ENCODE data around the gene CNPY3. TPM values are rescaled to one million over a fixed set of nuclear protein-coding genes. Genes with fewer than 3 reads are reported as not detected.

CNPY3 gene
- total RNA-seq, 2 experiments from 2014 or later = 37.6 to 41.0 TPM

DNA sequence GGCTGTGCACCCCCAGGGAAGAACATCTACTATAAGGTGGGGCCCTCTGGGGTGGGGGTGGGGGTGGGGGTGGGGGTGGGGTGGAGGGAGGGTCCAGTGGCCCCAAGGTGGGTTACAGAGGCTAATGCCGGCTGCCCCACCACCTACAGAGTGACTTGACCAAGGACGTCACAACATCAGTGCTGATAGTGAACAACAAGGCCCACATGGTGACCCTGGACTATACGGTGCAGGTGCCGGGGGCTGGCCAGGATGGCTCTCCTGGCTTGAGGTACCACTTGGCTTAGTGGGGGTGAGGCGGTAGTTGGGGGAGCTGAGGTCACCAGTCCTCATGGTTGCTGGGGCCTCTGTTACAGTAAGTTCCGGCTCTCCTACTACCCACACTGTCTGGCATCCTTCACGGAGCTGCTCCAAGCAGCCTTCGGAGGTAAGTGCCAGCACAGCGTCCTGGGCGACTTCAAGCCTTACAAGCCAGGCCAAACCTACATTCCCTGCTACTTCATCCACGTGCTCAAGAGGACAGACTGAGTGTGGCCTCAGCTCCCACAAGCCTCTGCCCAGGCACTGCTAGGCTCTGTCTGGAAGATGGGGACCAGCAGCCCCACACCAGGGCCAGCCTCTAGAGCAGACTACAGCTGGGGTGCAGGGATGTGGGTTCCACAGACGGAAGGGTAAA, 34.0 kb downstream of the CNPY3 start:
- CTCF ChIA-PET = interaction anchor here (0.5 to 2.0 kb wide), 3 partner anchors 16 to 53 kb away, joined by 3 to 6 read pairs (median 3); partner anchors contain the start of gene PEX6
- intact Hi-C loops (cut with micrococcal nuclease) = no loop called here
- DNase-seq = no peak
- H3K36me3 Mint-ChIP-seq (ENCODE audit: low read depth) = peaks cover 15% of the 10 kb centered on the region
- H3K27me3 Mint-ChIP-seq (ENCODE audit: low read depth) = no peaks in the 10 kb centered on the region
- H3K4me3 Mint-ChIP-seq = no peak overlapping the region
- no peak overlapping the region for H3K27ac Mint-ChIP-seq
- peaks cover 20% of the 10 kb centered on the region for H3K4me1 Mint-ChIP-seq (ENCODE audit: low read depth)
- H3K9me3 Mint-ChIP-seq = no peaks in the 10 kb centered on the region

DNA sequence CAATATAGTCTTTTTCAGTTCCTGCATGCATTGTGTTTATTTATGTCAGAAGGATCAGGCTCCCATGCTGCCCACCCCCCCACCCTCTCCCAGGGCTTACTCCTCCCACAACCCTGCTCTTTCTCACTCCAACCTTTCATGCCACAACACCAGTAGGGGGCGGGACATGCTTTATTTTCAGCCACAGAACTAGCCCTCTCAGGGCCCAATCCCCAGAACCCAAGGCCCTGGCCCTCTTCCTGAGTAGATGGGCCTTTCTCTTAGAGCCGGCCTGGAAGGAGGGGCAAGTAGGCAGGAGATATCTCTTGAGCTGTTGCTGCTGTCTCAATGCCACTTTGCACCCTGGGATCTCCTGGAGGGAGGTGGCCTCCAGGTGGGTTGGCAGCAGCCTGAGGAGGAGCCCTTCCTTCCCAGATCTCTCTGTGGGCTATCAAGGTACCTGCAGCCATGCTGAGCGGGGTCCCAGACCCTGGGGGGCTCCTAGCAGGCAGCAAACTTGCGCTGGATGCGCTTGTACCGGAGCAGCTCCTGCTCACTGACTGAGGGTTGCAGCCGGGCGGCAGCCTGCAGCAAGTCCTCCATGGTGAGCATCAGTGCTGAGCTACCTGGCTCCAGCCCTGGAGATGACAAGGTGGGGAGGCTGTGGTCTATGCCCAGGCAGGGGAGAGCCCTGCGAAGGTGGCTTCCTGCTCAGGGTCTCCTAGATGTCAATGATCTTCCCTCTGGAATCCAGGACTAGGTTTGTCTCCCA, 34.8 kb downstream of the CNPY3 start:
- Mint-ChIP-seq H3K9me3 (no peaks in the 10 kb centered on the region), H3K27me3 (ENCODE audit: low read depth) (no peaks in the 10 kb centered on the region), H3K4me3 (no peak overlapping the region), H3K4me1 (ENCODE audit: low read depth) (peaks cover 20% of the 10 kb centered on the region), H3K36me3 (ENCODE audit: low read depth) (peaks cover 15% of the 10 kb centered on the region), H3K27ac (no peak overlapping the region)
- CTCF ChIA-PET = interaction anchor here (1.1 to 2.0 kb wide), 3 partner anchors 15 to 185 kb away, joined by 4 to 6 read pairs (median 4); partner anchors contain the start of gene PEX6
- peak; percentile 72 for DNase-seq
- intact Hi-C loops (cut with micrococcal nuclease) = loop anchor here (1.0 kb wide), 1 partner anchor 179 kb away; no protein-coding TSS in a partner anchor

DNA sequence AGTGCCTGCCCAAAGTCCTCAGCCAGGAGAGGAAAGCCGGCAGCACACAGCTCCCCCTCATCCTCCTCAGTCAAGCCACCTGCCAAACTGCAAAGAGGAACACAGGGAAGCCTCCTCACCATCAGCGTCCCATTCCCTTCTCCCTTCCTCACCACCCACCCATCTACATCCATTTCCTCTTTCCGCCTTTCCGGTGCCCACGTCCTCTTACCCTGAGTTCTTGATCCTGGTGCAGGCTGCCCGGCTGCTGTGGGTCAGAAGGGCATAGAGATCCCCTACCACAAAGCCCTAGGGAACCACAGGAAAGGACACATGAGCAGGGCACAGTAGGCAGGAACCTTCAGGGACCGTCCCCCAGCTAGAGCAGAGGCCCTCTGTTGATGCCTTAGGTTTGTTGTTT, 37.3 kb downstream of the CNPY3 start:
- Mint-ChIP-seq H3K27me3 (ENCODE audit: low read depth) (no peaks in the 10 kb centered on the region), H3K36me3 (ENCODE audit: low read depth) (peaks cover 17% of the 10 kb centered on the region), H3K4me3 (no peak overlapping the region), H3K4me1 (ENCODE audit: low read depth) (peaks cover 15% of the 10 kb centered on the region), H3K27ac (no peak overlapping the region), H3K9me3 (no peaks in the 10 kb centered on the region)
- no peak for DNase-seq
- CTCF ChIA-PET = no interaction called here
- intact Hi-C loops (cut with micrococcal nuclease) = no loop called here

GRCh38 chr6:42967228-42967627, 37.9 kb downstream of the CNPY3 start:
- no peak overlapping the region for H3K4me3 Mint-ChIP-seq
- no peak for DNase-seq
- CTCF ChIA-PET = no interaction called here
- no peaks in the 10 kb centered on the region for H3K9me3 Mint-ChIP-seq
- peaks cover 17% of the 10 kb centered on the region for H3K36me3 Mint-ChIP-seq (ENCODE audit: low read depth)
- H3K4me1 Mint-ChIP-seq (ENCODE audit: low read depth) = peaks cover 13% of the 10 kb centered on the region
- no peak overlapping the region for H3K27ac Mint-ChIP-seq
- H3K27me3 Mint-ChIP-seq (ENCODE audit: low read depth) = no peaks in the 10 kb centered on the region
- intact Hi-C loops (cut with micrococcal nuclease) = no loop called here

DNA sequence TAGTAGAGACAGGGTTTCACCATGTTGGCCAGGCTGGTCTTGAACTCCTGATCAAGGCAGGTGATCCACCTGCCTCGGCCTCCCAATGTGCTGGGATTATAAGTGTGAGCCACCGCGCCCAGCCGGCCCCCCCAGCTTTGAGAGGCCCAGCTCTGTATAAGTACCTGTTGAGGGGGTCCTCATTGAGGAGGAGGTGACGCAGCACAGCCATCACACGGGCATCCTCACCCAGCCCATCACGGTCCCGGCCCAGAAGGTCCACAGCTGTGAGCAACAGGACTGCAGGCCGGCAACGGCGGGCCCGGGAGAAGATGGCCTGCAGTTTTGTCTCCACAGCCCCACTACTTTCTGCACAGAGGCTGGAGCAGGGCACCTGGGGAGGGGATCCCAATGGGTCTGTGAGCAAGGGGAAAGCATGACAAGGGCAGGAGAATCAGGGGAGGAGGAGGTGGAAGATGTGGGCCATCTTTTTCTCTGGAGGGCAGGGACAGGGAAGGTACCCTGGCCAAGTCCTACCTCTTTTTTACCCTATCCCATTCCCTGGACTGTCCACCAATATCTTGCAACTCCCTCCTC, 38.9 kb downstream of the CNPY3 start:
- Mint-ChIP-seq H3K36me3 (ENCODE audit: low read depth) (peaks cover 14% of the 10 kb centered on the region), H3K27me3 (ENCODE audit: low read depth) (no peaks in the 10 kb centered on the region), H3K4me1 (ENCODE audit: low read depth) (peaks cover 12% of the 10 kb centered on the region), H3K27ac (no peak overlapping the region), H3K4me3 (no peak overlapping the region), H3K9me3 (no peaks in the 10 kb centered on the region)
- CTCF ChIA-PET = no interaction called here
- intact Hi-C loops (cut with micrococcal nuclease) = no loop called here
- DNase-seq = no peak

DNA sequence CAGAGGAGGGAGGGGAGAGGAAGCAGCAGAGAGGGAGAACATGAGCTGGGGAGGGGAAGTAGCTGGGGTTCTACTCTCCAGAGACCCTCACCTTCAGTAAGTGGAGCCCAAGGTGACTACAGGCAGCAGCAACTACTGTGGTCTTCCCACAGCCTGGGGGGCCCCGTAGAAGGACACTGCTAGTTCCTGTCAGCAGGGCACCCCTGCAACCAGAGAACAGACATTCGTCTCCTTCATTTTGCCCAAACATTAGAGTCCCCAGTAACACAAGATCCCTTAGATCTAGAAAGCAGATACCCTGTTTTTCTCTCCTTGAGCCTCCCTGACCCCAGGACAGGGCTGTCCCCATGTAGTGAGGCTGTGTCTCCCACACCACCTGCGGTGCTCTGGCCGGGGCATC, 39.5 kb downstream of the CNPY3 start:
- no peak overlapping the region for H3K27ac Mint-ChIP-seq
- DNase-seq = no peak
- no peak overlapping the region for H3K4me3 Mint-ChIP-seq
- H3K4me1 Mint-ChIP-seq (ENCODE audit: low read depth) = peaks cover 14% of the 10 kb centered on the region
- no peaks in the 10 kb centered on the region for H3K9me3 Mint-ChIP-seq
- no peaks in the 10 kb centered on the region for H3K27me3 Mint-ChIP-seq (ENCODE audit: low read depth)
- peaks cover 17% of the 10 kb centered on the region for H3K36me3 Mint-ChIP-seq (ENCODE audit: low read depth)
- intact Hi-C loops (cut with micrococcal nuclease) = no loop called here
- CTCF ChIA-PET = no interaction called here

DNA sequence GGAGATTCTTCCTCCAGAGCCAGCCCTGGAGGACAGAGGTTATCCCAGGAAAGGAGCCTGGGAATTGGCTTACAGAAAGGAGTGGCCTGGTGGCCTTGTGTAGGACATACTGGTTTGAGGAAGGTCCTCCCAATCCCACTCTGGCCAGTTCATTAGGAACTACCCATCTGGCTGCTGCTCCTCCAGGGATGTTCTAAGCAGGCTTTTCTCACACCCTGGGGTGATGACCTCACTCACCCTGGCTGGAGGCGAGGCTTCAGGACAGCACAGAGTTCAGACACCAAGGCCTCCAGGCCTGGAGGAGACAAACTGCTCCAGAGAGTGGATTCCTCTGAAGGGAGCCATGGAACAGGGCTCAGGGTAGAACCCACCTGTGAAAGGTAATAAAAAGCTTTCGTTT, 40.2 kb downstream of the CNPY3 start:
- H3K9me3 Mint-ChIP-seq = no peaks in the 10 kb centered on the region
- DNase-seq = no peak
- H3K27me3 Mint-ChIP-seq (ENCODE audit: low read depth) = no peaks in the 10 kb centered on the region
- H3K4me3 Mint-ChIP-seq = no peak overlapping the region
- CTCF ChIA-PET = interaction anchor here (0.6 kb wide), 1 partner anchor 135 kb away, joined by 3 read pairs; no protein-coding TSS in a partner anchor
- intact Hi-C loops (cut with micrococcal nuclease) = no loop called here
- H3K27ac Mint-ChIP-seq = no peak overlapping the region
- H3K36me3 Mint-ChIP-seq (ENCODE audit: low read depth) = peaks cover 21% of the 10 kb centered on the region
- H3K4me1 Mint-ChIP-seq (ENCODE audit: low read depth) = peaks cover 17% of the 10 kb centered on the region

DNA sequence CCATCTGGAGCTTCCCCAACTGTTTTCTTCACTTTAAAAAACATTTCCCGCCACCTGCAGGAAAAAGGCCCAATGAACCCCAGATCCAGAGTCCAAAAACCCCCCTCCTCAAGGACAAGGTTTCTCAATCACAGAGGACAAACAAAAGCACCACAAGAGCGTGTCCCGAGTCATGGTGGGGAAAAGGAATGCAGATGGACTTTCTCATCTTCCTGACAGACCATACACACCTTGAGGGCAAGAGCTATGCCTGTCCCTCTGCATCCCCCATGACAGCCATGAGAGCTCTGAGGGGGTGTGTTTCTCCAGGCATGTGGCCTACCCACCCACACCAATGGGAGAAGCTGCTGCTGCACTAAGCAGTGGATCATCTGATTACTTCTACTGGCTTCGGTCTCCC, 40.7 kb downstream of the CNPY3 start:
- H3K36me3 Mint-ChIP-seq (ENCODE audit: low read depth) = peaks cover 19% of the 10 kb centered on the region
- intact Hi-C loops (cut with micrococcal nuclease) = no loop called here
- H3K27ac Mint-ChIP-seq = no peak overlapping the region
- no peak overlapping the region for H3K4me3 Mint-ChIP-seq
- CTCF ChIA-PET = interaction anchor here (0.6 kb wide), 1 partner anchor 135 kb away, joined by 3 read pairs; no protein-coding TSS in a partner anchor
- H3K4me1 Mint-ChIP-seq (ENCODE audit: low read depth) = peaks cover 21% of the 10 kb centered on the region
- DNase-seq = no peak
- no peaks in the 10 kb centered on the region for H3K9me3 Mint-ChIP-seq
- H3K27me3 Mint-ChIP-seq (ENCODE audit: low read depth) = no peaks in the 10 kb centered on the region

DNA sequence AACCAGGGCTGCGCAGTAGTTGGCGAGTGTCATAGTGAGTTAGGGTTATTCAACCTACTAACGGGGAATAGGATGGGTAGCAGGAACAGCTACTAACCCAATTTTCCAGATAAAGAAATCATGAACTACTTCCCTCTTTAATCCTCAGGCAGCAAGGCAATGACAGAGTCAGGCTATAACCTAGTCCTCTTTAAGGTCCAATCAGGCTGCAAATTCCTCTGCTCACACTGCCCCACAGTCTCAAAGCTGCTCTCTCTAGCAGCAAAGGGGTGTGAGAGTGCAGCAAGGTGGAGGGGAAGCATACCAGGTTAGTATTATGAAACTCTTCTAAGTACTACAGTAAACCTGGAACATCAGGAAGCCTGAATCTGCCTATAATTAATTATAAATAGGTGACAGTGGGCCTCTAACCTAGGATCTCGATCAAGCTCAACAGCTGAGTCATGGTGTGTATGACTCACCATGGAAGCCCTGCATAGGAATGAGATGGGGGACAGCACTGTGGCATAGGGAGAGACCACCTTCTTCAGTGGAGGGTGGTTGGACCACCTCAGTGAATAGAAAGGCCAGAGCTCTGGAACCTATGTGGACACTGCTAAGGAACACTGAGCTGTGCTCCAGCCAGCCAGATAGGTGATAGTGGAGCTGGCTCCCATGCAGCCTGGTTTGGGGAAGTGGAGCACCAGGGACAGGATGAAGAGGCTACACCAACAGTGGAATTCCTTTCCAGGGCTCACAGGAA, 41.8 kb downstream of the CNPY3 start:
- Mint-ChIP-seq H3K27ac (peak overlapping the region; percentile 53), H3K4me1 (ENCODE audit: low read depth) (peaks cover 29% of the 10 kb centered on the region), H3K9me3 (no peaks in the 10 kb centered on the region), H3K36me3 (ENCODE audit: low read depth) (peaks cover 14% of the 10 kb centered on the region), H3K27me3 (ENCODE audit: low read depth) (no peaks in the 10 kb centered on the region), H3K4me3 (no peak overlapping the region)
- peak; percentile 44 for DNase-seq
- intact Hi-C loops (cut with micrococcal nuclease) = no loop called here
- CTCF ChIA-PET = interaction anchor here (1.1 to 1.2 kb wide), 2 partner anchors 39 to 173 kb away, joined by 4 to 5 read pairs; no protein-coding TSS in a partner anchor

- no peak for DNase-seq
- H3K27ac Mint-ChIP-seq = no peak overlapping the region
- peaks cover 36% of the 10 kb centered on the region for H3K4me1 Mint-ChIP-seq (ENCODE audit: low read depth)
- H3K27me3 Mint-ChIP-seq (ENCODE audit: low read depth) = no peaks in the 10 kb centered on the region
- H3K4me3 Mint-ChIP-seq = no peak overlapping the region
- H3K9me3 Mint-ChIP-seq = no peaks in the 10 kb centered on the region
- peaks cover 20% of the 10 kb centered on the region for H3K36me3 Mint-ChIP-seq (ENCODE audit: low read depth)
- intact Hi-C loops (cut with micrococcal nuclease) = no loop called here
- CTCF ChIA-PET = interaction anchor here (0.6 to 1.2 kb wide), 2 partner anchors 39 to 441 kb away, joined by 3 to 4 read pairs; no protein-coding TSS in a partner anchor
Observed at GRCh38 chr6:42971746-42972327, 42.6 kb downstream of the CNPY3 start.

DNA sequence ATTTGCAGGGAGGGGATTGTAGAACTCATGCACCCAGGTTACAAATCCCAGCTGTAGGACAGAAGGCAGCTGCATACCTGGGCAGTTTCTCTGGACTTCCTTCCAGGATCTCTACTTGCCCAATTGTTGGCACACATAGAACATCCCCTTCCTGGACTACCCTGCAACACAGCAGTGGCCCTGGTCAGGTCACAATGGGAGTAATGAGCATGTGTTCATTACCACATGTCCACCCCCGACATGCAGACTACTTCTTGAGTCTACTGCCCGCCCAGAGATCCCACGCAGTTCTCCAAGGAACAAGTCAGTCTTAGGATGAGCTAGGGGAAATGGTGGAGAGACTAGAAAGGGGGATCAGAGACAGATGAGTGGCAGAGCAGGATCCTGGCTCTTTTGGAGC, 44.6 kb downstream of the CNPY3 start:
- no peak overlapping the region for H3K4me3 Mint-ChIP-seq
- H3K4me1 Mint-ChIP-seq (ENCODE audit: low read depth) = peaks cover 47% of the 10 kb centered on the region
- no peak overlapping the region for H3K27ac Mint-ChIP-seq
- H3K27me3 Mint-ChIP-seq (ENCODE audit: low read depth) = no peaks in the 10 kb centered on the region
- CTCF ChIA-PET = interaction anchor here (0.9 kb wide), 2 partner anchors 81 to 170 kb away, joined by 3 read pairs; no protein-coding TSS in a partner anchor
- no peak for DNase-seq
- H3K9me3 Mint-ChIP-seq = no peaks in the 10 kb centered on the region
- intact Hi-C loops (cut with micrococcal nuclease) = no loop called here
- H3K36me3 Mint-ChIP-seq (ENCODE audit: low read depth) = peaks cover 27% of the 10 kb centered on the region

Measured in activated naive CD4-positive, alpha-beta T cell treated with anti-CD3 and anti-CD28 coated beads for 36 hours (primary cell).